ENCODE measurements around the gene TLK1. TPM values are rescaled to one million over a fixed set of nuclear protein-coding genes. Genes with fewer than 3 reads are reported as not detected.

Gene TLK1
- total and polyA plus RNA-seq, 4 donors = 7.7 to 19.6 (median 15.6) TPM

- TF ChIP-seq, protein P1, sequence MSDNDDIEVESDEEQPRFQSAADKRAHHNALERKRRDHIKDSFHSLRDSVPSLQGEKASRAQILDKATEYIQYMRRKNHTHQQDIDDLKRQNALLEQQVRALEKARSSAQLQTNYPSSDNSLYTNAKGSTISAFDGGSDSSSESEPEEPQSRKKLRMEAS (IDR thresholded peaks at IDR 0.05) = no peak
- TF ChIP-seq SP1 (IDR thresholded peaks at IDR 0.05) = no peak
- TF ChIP-seq NR2F2 (IDR thresholded peaks at IDR 0.05) = no peak
- TF ChIP-seq RXRA (IDR thresholded peaks at IDR 0.05) = no peak
- TF ChIP-seq, protein P2, sequence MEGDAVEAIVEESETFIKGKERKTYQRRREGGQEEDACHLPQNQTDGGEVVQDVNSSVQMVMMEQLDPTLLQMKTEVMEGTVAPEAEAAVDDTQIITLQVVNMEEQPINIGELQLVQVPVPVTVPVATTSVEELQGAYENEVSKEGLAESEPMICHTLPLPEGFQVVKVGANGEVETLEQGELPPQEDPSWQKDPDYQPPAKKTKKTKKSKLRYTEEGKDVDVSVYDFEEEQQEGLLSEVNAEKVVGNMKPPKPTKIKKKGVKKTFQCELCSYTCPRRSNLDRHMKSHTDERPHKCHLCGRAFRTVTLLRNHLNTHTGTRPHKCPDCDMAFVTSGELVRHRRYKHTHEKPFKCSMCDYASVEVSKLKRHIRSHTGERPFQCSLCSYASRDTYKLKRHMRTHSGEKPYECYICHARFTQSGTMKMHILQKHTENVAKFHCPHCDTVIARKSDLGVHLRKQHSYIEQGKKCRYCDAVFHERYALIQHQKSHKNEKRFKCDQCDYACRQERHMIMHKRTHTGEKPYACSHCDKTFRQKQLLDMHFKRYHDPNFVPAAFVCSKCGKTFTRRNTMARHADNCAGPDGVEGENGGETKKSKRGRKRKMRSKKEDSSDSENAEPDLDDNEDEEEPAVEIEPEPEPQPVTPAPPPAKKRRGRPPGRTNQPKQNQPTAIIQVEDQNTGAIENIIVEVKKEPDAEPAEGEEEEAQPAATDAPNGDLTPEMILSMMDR (IDR thresholded peaks at IDR 0.05; ENCODE audit: low read depth, low read length, missing input control) = no peak
- no peak for TF ChIP-seq EGR1 (IDR thresholded peaks at IDR 0.05; ENCODE audit: low read depth in 2 of 2)
- no peak for TF ChIP-seq GABPA (IDR thresholded peaks at IDR 0.05 in 1 of 2, conservative IDR thresholded peaks at IDR 0.05 in 1 of 2)
- no peak for TF ChIP-seq RAD21 (IDR thresholded peaks at IDR 0.05)
Observed at GRCh38 chr2:170969030-170969429, 191.7 kb downstream of the TLK1 start (continued).

GRCh38 chr2:170968205-170969003 is 192.3 kb downstream of the TLK1 start:
- no peak overlapping the region for H3K4me3 ChIP-seq (ENCODE audit: low read depth in 1 of 3, low read length in 3 of 3)
- no peaks in the 10 kb centered on the region for H3K9me3 ChIP-seq (ENCODE audit: control insufficient read depth in 4 of 4, low read length in 3 of 4)
- peaks cover 11 to 26% (median 19%) of the 10 kb centered on the region in 4 donors for H3K36me3 ChIP-seq (ENCODE audit: control insufficient read depth in 4 of 4, insufficient read depth in 3 of 4, low read depth in 1 of 4, low read length in 3 of 4)
- WGBS = 87% methylated on average over 12 of the region's 12 CpGs
- DNase-seq (ENCODE audit: low spot score) = no peak
- TF ChIP-seq HNF4A (conservative IDR thresholded peaks at IDR 0.05) (no peak), TAF1 (conservative IDR thresholded peaks at IDR 0.05) (no peak), SP1 (IDR thresholded peaks at IDR 0.05) (no peak), RXRA (IDR thresholded peaks at IDR 0.05) (no peak), RAD21 (IDR thresholded peaks at IDR 0.05) (no peak), NR2F2 (IDR thresholded peaks at IDR 0.05) (no peak), YY1 (IDR thresholded peaks at IDR 0.05) (no peak), JUND (IDR thresholded peaks at IDR 0.05) (no peak), EGR1 (IDR thresholded peaks at IDR 0.05; ENCODE audit: low read depth in 2 of 2) (no peak), FOXA1 (IDR thresholded peaks at IDR 0.05) (no peak), FOXA2 (IDR thresholded peaks at IDR 0.05) (no peak), GABPA (IDR thresholded peaks at IDR 0.05 in 1 of 2, conservative IDR thresholded peaks at IDR 0.05 in 1 of 2) (no peak), REST (IDR thresholded peaks at IDR 0.05) (no peak), HNF4G (IDR thresholded peaks at IDR 0.05) (no peak), ZBTB33 (IDR thresholded peaks at IDR 0.05) (no peak)
- TF ChIP-seq, protein P1 (IDR thresholded peaks at IDR 0.05) = no peak
- TF ChIP-seq, protein P3, sequence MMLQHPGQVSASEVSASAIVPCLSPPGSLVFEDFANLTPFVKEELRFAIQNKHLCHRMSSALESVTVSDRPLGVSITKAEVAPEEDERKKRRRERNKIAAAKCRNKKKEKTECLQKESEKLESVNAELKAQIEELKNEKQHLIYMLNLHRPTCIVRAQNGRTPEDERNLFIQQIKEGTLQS (IDR thresholded peaks at IDR 0.05) = no peak
- TF ChIP-seq, protein P2 (IDR thresholded peaks at IDR 0.05; ENCODE audit: low read depth, low read length, missing input control) = no peak
- H3K27me3 ChIP-seq (ENCODE audit: control insufficient read depth in 4 of 4, insufficient read depth in 4 of 4, low read length in 3 of 4) = no peaks in the 10 kb centered on the region
- no peak overlapping the region for H3K27ac ChIP-seq (ENCODE audit: low read depth in 1 of 2, low read length in 2 of 2)
- H3K4me1 ChIP-seq (ENCODE audit: control insufficient read depth in 4 of 4, insufficient read depth in 4 of 4, low read length in 3 of 4) = peaks cover 2 to 36% (median 18%) of the 10 kb centered on the region in 4 donors
- no peak overlapping the region for H3K9ac ChIP-seq (ENCODE audit: low read depth in 1 of 2, low read length in 2 of 2)
